DND-41 (cell line): ENCODE data around the gene DCHS1.
A peak's percentile ranks its signal among the peaks of the same experiment; 100 is the strongest.

ENCODE experiments used
- CTCF ChIP-seq: IDR thresholded peaks from 2 replicates; pipeline ENCODE4 v1.5.1; 2012; ENCODE audit warnings: borderline replicate concordance, low read length, moderate library complexity, mild to moderate bottlenecking; ENCODE audit not compliant: poor library complexity, severe bottlenecking; ENCODE audit errors: extremely low read depth
- EZH2 ChIP-seq: IDR thresholded peaks from 3 replicates; pipeline ENCODE4 v1.6.1; 2012; ENCODE audit warnings: borderline replicate concordance, low read depth, mild to moderate bottlenecking, moderate library complexity, low read length, inconsistent platforms; ENCODE audit not compliant: severe bottlenecking

- TF ChIP-seq CTCF (peak; percentile 88), EZH2 (no peak)
Measured at GRCh38 chr11:6682936-6683861, 27.6 kb upstream of the DCHS1 start, which contains the start of gene MRPL17.
